Measurements from ENCODE around the gene CTAG2.

GRCh38 chrX:154654372-154654771 lies 993 bp upstream of the CTAG2 start:
- no peak for TF ChIP-seq CTCF (conservative IDR thresholded peaks at IDR 0.05; ENCODE audit: low read length)
- no peak for TF ChIP-seq EZH2phosphoT487 (IDR thresholded peaks at IDR 0.05; ENCODE audit: borderline replicate concordance, low read depth, low read length)
